Loucy (cell line): ENCODE data around the gene CAMTA1.

Experiments used
- H2AFZ ChIP-seq: fragments of 200-600 bp; sonication (generic); 2 replicates; pipeline ENCODE4 v1.6.0; 2016; ENCODE audit warnings: antibody characterized with exemption, mild to moderate bottlenecking, low read length, moderate library complexity
- H3F3A ChIP-seq: fragments of 200-600 bp; 2 replicates; pipeline ENCODE4 v1.6.0; 2016; ENCODE audit warnings: antibody characterized with exemption, low read depth, mild to moderate bottlenecking
- H3K27me3 ChIP-seq: fragments of 200-600 bp; sonication (generic); 2 replicates; pipeline ENCODE4 v1.6.1; 2014; ENCODE audit warnings: low read length, mild to moderate bottlenecking; ENCODE audit not compliant: insufficient read depth, poor library complexity, severe bottlenecking
- H3K36me3 ChIP-seq: fragments of 200-600 bp; sonication (generic); 2 replicates; pipeline ENCODE4 v1.6.1; 2016; ENCODE audit warnings: low read length; ENCODE audit not compliant: insufficient read depth
- H3K4me1 ChIP-seq: fragments of 200-600 bp; sonication (generic); 2 replicates; pipeline ENCODE4 v1.5.1; 2014; ENCODE audit warnings: low read length, mild to moderate bottlenecking; ENCODE audit not compliant: insufficient read depth, poor library complexity, severe bottlenecking
- H3K4me2 ChIP-seq: fragments of 200-600 bp; sonication (generic); 2 replicates; pipeline ENCODE4 v1.6.0; 2014; ENCODE audit warnings: antibody characterized with exemption, low read length, low read depth, mild to moderate bottlenecking; ENCODE audit not compliant: poor library complexity, severe bottlenecking
- H3K4me3 ChIP-seq: fragments of 200-600 bp; sonication (generic); 2 replicates; pipeline ENCODE4 v1.5.1; 2014; ENCODE audit warnings: low read length, mild to moderate bottlenecking, mixed read lengths; ENCODE audit not compliant: poor library complexity, severe bottlenecking
- H3K79me2 ChIP-seq: fragments of 200-600 bp; sonication (generic); 2 replicates; pipeline ENCODE4 v1.6.1; 2014; ENCODE audit warnings: low read length; ENCODE audit not compliant: insufficient read depth
- H3K9ac ChIP-seq: fragments of 200-600 bp; sonication (generic); 2 replicates; pipeline ENCODE4 v1.6.0; 2014; ENCODE audit warnings: mild to moderate bottlenecking, low read depth, low read length, moderate library complexity; ENCODE audit not compliant: poor library complexity, severe bottlenecking
- H3K9me2 ChIP-seq: fragments of 200-600 bp; sonication (generic); replicated peaks from 2 replicates; pipeline ENCODE4 v1.6.1; 2016; ENCODE audit warnings: low read depth, low read length, mixed read lengths
- H3K9me3 ChIP-seq: fragments of 200-600 bp; sonication (generic); 2 replicates; pipeline ENCODE4 v1.6.1; 2014; ENCODE audit warnings: mild to moderate bottlenecking, antibody characterized with exemption, low read length, low read depth; ENCODE audit not compliant: insufficient read depth
- H4K20me1 ChIP-seq: fragments of 200-600 bp; sonication (generic); 2 replicates; pipeline ENCODE4 v1.6.0; 2014; ENCODE audit warnings: antibody characterized with exemption, low read length, mild to moderate bottlenecking; ENCODE audit not compliant: insufficient read depth, poor library complexity, severe bottlenecking
- CTCF ChIP-seq: fragments of 200-600 bp; sonication (generic); conservative IDR thresholded peaks from 2 replicates; pipeline ENCODE4 v1.5.1; 2014; ENCODE audit warnings: mild to moderate bottlenecking, antibody characterized with exemption, low read length
- EZH2phosphoT487 ChIP-seq: fragments of 200-600 bp; IDR thresholded peaks from 2 replicates; pipeline ENCODE4 v1.6.1; 2018; ENCODE audit warnings: antibody characterized with exemption, mild to moderate bottlenecking, moderate library complexity, borderline replicate concordance

Gene CAMTA1

DNA sequence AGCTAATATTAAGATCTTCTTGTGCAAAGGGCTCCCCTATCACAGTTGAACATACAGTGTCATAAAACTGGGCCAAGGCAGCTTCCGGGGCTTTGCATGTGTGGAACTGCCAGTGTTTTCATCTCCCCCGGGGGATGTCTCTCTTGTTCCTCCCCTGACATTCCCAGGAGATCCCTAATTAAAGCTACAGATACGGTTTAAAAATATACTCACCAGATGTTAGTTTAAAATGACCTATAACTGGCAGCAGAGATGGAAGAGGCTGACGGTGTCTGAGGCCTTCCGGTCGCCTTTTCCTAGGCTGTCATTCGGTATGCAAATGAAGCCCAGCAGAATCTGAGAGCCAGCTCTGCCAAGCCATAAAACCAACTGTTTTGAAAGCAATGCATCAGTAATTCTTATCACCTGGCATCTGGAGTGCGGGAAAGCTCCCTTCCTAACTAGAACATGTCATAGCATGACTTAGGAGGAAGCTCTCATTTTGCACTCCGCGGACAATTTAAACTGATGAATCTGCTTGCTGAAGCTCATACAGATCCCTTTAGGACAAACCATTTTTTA is 549.3 kb downstream of the CAMTA1 start:
- no peaks in the 10 kb centered on the region for H4K20me1 ChIP-seq
- no peak overlapping the region for H2AFZ ChIP-seq
- H3K27me3 ChIP-seq = no peaks in the 10 kb centered on the region

DNA sequence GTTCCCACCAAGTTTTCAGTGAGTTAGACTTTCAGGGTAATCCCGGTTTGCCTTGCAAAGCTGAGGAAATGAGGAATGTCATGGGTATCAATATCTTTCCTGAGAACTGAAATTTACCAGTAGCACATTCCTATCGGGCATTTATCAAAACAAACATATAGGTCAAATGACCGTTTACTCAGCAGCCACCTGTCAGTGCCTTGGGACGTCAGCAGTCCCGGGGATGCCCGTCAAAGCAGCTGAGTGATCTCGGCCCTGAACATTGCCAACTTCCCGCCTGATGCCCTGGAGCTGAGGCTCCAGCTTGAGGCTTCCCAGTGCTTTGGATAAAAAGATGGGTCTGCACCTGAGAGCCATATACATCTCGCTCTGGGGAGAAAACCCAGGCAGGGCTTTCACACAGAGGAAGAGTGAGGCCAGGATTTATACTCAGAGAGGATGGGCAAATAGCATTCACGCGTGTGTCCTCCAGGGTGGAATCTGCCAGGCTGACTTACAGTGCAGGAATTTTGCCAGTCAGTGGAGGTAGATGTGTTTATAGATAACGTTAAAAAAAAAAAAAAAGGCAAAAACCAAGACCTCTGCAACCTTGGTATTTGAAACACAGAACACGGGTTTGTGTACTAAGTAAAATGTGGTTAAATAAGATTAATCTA is 550.1 kb downstream of the CAMTA1 start:
- Histone ChIP-seq H3F3A (no peaks in the 10 kb centered on the region), H3K36me3 (no peaks in the 10 kb centered on the region), H3K9ac (no peak overlapping the region), H3K27me3 (no peaks in the 10 kb centered on the region), H3K9me3 (peaks cover 4% of the 10 kb centered on the region; the same call in 1 of the 2 replicates), H3K4me3 (no peak overlapping the region), H4K20me1 (no peaks in the 10 kb centered on the region), H3K9me2 (no peaks in the 10 kb centered on the region), H3K4me1 (no peaks in the 10 kb centered on the region), H2AFZ (no peak overlapping the region), H3K79me2 (no peaks in the 10 kb centered on the region), H3K4me2 (no peak overlapping the region)
- no peak for TF ChIP-seq EZH2phosphoT487

More for the DNA sequence above, 549.3 kb downstream of the CAMTA1 start:
- Histone ChIP-seq H3K9me3 (peaks cover 4% of the 10 kb centered on the region; the same call in 1 of the 2 replicates), H3K36me3 (no peaks in the 10 kb centered on the region), H3F3A (no peaks in the 10 kb centered on the region), H3K4me3 (no peak overlapping the region), H3K4me2 (no peak overlapping the region), H3K79me2 (no peaks in the 10 kb centered on the region), H3K4me1 (no peaks in the 10 kb centered on the region), H3K9ac (no peak overlapping the region), H3K9me2 (no peaks in the 10 kb centered on the region)
- no peak for TF ChIP-seq EZH2phosphoT487
- no peak for TF ChIP-seq CTCF

DNA sequence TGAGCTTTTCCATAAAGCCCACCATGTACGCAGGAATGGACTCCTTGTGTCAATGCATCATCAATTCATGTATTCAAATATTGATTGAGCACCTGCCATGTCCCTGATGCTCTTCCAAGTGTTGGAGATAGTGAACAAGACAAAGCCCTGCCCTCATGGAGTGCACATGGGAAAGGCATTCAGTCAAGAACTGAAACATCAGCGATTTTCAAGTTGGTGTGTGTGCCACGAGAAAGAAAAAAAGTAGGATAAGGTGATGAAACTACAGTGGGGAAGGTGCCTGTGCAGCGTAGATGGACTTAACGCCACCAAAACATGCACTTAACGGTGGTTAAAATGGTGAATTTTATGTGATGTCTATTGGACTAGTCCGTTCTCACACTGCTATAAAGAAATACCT is 553.2 kb downstream of the CAMTA1 start:
- H3K9ac ChIP-seq = no peak overlapping the region
- no peaks in the 10 kb centered on the region for H4K20me1 ChIP-seq
- no peaks in the 10 kb centered on the region for H3K27me3 ChIP-seq
- H3K9me3 ChIP-seq = peaks cover 4% of the 10 kb centered on the region; the same call in 1 of the 2 replicates
- H2AFZ ChIP-seq = no peak overlapping the region
- H3K79me2 ChIP-seq = no peaks in the 10 kb centered on the region
- no peak overlapping the region for H3K4me3 ChIP-seq
- no peaks in the 10 kb centered on the region for H3K9me2 ChIP-seq
- no peak overlapping the region for H3K4me2 ChIP-seq
- no peaks in the 10 kb centered on the region for H3K36me3 ChIP-seq
- H3F3A ChIP-seq = no peaks in the 10 kb centered on the region
- no peak for TF ChIP-seq EZH2phosphoT487
- no peak for TF ChIP-seq CTCF
- no peaks in the 10 kb centered on the region for H3K4me1 ChIP-seq

GRCh38 chr1:7339014-7339413 is 553.8 kb downstream of the CAMTA1 start:
- H3K4me3 ChIP-seq = no peak overlapping the region
- H3K79me2 ChIP-seq = no peaks in the 10 kb centered on the region
- no peaks in the 10 kb centered on the region for H3K9me2 ChIP-seq
- no peaks in the 10 kb centered on the region for H3K27me3 ChIP-seq
- H3K9ac ChIP-seq = no peak overlapping the region
- H3F3A ChIP-seq = no peaks in the 10 kb centered on the region
- TF ChIP-seq CTCF (no peak), EZH2phosphoT487 (no peak)
- no peaks in the 10 kb centered on the region for H3K36me3 ChIP-seq
- no peaks in the 10 kb centered on the region for H3K4me1 ChIP-seq
- H2AFZ ChIP-seq = no peak overlapping the region
- no peaks in the 10 kb centered on the region for H4K20me1 ChIP-seq
- peaks cover 4% of the 10 kb centered on the region; the same call in 1 of the 2 replicates for H3K9me3 ChIP-seq
- no peak overlapping the region for H3K4me2 ChIP-seq
